HEK293 (cell line): ENCODE data around the gene AQP9.
"Not testable (repeated sequence)": the region's sequence is repeated elsewhere in the genome, so short reads cannot be mapped to it uniquely, and the experiment has no call there.

Source experiments
- CTCF ChIA-PET: fragments of 350-600 bp; formaldehyde crosslinking; extraction: SDS; loops from one replicate; lab custom pipeline; 2021; ENCODE audit warnings: antibody characterized with exemption; lab: Yijun Ruan, JAX
- POLR2A ChIA-PET: fragments of 300-600 bp; formaldehyde crosslinking; extraction: SDS; loops from one replicate; lab custom pipeline; 2020; ENCODE audit warnings: antibody characterized with exemption, inconsistent platforms; lab: Yijun Ruan, JAX
- H3K27ac ChIP-seq: fragments of 200-500 bp; sonication (Bioruptor generic); 2 replicates; pipeline ENCODE4 v1.5.1; 2014; ENCODE audit warnings: low read depth, low read length, control low read depth, inconsistent platforms; ENCODE audit errors: extremely low read depth
- H3K36me3 ChIP-seq, 2 experiments: fragments of 200-500 bp in 1 of 2; sonication (Bioruptor generic) in 1 of 2; 1 replicate in 1 of 2; 2 replicates in 1 of 2; pipeline ENCODE4 v1.5.1; 2014 to 2017; ENCODE audit warnings: inconsistent platforms in 2 of 2, low read length in 2 of 2; ENCODE audit not compliant: control insufficient read depth in 2 of 2, insufficient read depth in 1 of 2
- H3K4me1 ChIP-seq: fragments of 200-500 bp; sonication (Bioruptor generic); 2 replicates; pipeline ENCODE4 v1.5.1; 2014; ENCODE audit warnings: mild to moderate bottlenecking, low read length, inconsistent platforms; ENCODE audit not compliant: control insufficient read depth, insufficient read depth
- H3K4me3 ChIP-seq: 2 replicates; pipeline ENCODE4 v1.5.1; 2011; ENCODE audit warnings: low read depth, mild to moderate bottlenecking, control low read depth, low read length, moderate library complexity
- H3K9me3 ChIP-seq: fragments of 200-500 bp; sonication (Bioruptor generic); 2 replicates; pipeline ENCODE4 v1.5.1; 2014; ENCODE audit warnings: low read depth, low read length, inconsistent platforms; ENCODE audit not compliant: control insufficient read depth, insufficient read depth
- BCL11A ChIP-seq: fragments of 450-650 bp; formaldehyde crosslinking; IDR thresholded peaks from 2 replicates; pipeline ENCODE4 v1.5.1; 2016; ENCODE audit warnings: low read depth, missing biosample characterization, missing genetic modification characterization
- GLIS2 ChIP-seq: fragments of 450-650 bp; formaldehyde crosslinking; IDR thresholded peaks from 2 replicates; pipeline ENCODE4 v1.5.1; 2016; ENCODE audit warnings: missing biosample characterization, missing genetic modification characterization
- HOXA7 ChIP-seq: sonication (generic); formaldehyde crosslinking; IDR thresholded peaks from 2 replicates; pipeline ENCODE4 v1.8.1; 2022; ENCODE audit warnings: missing genetic modification reagents, borderline replicate concordance
- TCF7L2 ChIP-seq: IDR thresholded peaks from 2 replicates; pipeline ENCODE4 v1.6.1; 2011; ENCODE audit warnings: low read depth, mild to moderate bottlenecking, inconsistent platforms, low read length, moderate library complexity, borderline replicate concordance
- ZFHX2 ChIP-seq: fragments of 450-650 bp; formaldehyde crosslinking; conservative IDR thresholded peaks from 2 replicates; pipeline ENCODE4 v1.5.1; 2016; ENCODE audit warnings: missing biosample characterization, missing genetic modification characterization
- ZNF114 ChIP-seq: fragments of 450-650 bp; formaldehyde crosslinking; IDR thresholded peaks from 2 replicates; pipeline ENCODE4 v1.5.0; 2017; ENCODE audit warnings: missing biosample characterization, missing genetic modification characterization
- ZNF169 ChIP-seq: fragments of 450-650 bp; formaldehyde crosslinking; IDR thresholded peaks from 2 replicates; pipeline ENCODE4 v1.5.1; 2016; ENCODE audit warnings: missing biosample characterization, missing genetic modification characterization
- ZNF174 ChIP-seq: fragments of 450-650 bp; formaldehyde crosslinking; IDR thresholded peaks from 2 replicates; pipeline ENCODE4 v1.5.0; 2017; ENCODE audit warnings: missing biosample characterization, mild to moderate bottlenecking, missing genetic modification characterization
- ZNF274 ChIP-seq, 2 experiments: fragments of 200-500 bp in 1 of 2; fragments of 450-650 bp in 1 of 2; sonication (Bioruptor generic) in 1 of 2; formaldehyde crosslinking in 1 of 2; IDR thresholded peaks; 2 replicates each; pipeline versions ENCODE4 v1.5.1 to v1.6.1; 2014 to 2016; ENCODE audit warnings: borderline replicate concordance in 1 of 2, inconsistent platforms in 1 of 2, low read length in 1 of 2, missing biosample characterization in 1 of 2, missing genetic modification characterization in 1 of 2
- ZNF37A ChIP-seq: fragments of 450-650 bp; IDR thresholded peaks from 2 replicates; pipeline ENCODE4 v1.5.1; 2018; ENCODE audit warnings: missing biosample characterization, missing genetic modification characterization
- ZNF514 ChIP-seq: fragments of 450-650 bp; formaldehyde crosslinking; IDR thresholded peaks from 2 replicates; pipeline ENCODE4 v1.5.1; 2016; ENCODE audit warnings: missing biosample characterization, missing genetic modification characterization
- ZNF529 ChIP-seq: fragments of 450-650 bp; formaldehyde crosslinking; IDR thresholded peaks from 2 replicates; pipeline ENCODE4 v1.5.1; 2017; ENCODE audit warnings: missing genetic modification characterization, missing biosample characterization; ENCODE audit not compliant: insufficient replicate concordance
- ZNF560 ChIP-seq: fragments of 450-650 bp; formaldehyde crosslinking; IDR thresholded peaks from 2 replicates; pipeline ENCODE4 v1.5.1; 2017; ENCODE audit warnings: missing biosample characterization, missing genetic modification characterization, borderline replicate concordance
- ZNF621 ChIP-seq: fragments of 450-650 bp; formaldehyde crosslinking; IDR thresholded peaks from 2 replicates; pipeline ENCODE4 v1.5.1; 2017; ENCODE audit warnings: missing biosample characterization, missing genetic modification characterization
- ZNF623 ChIP-seq: fragments of 450-650 bp; formaldehyde crosslinking; IDR thresholded peaks from 2 replicates; pipeline ENCODE4 v1.5.1; 2016; ENCODE audit warnings: missing biosample characterization, missing genetic modification characterization
- ZNF658 ChIP-seq: fragments of 450-650 bp; formaldehyde crosslinking; IDR thresholded peaks from 2 replicates; pipeline ENCODE4; 2016; ENCODE audit warnings: missing biosample characterization, missing genetic modification characterization
- ZNF677 ChIP-seq: fragments of 450-650 bp; IDR thresholded peaks from 2 replicates; pipeline ENCODE4 v1.5.0; 2018; ENCODE audit warnings: missing biosample characterization, mild to moderate bottlenecking, missing genetic modification characterization, moderate library complexity
- ZNF792 ChIP-seq: fragments of 450-650 bp; formaldehyde crosslinking; IDR thresholded peaks from 2 replicates; pipeline ENCODE4 v1.5.1; 2016; ENCODE audit warnings: missing biosample characterization, missing genetic modification characterization
- ZNF830 ChIP-seq: fragments of 450-650 bp; IDR thresholded peaks from 2 replicates; pipeline ENCODE4 v1.5.0; 2018; ENCODE audit warnings: missing biosample characterization, missing genetic modification characterization, low read depth, mild to moderate bottlenecking, moderate library complexity
- TF ChIP-seq, protein P1 (sequence below): fragments of 450-650 bp; formaldehyde crosslinking; IDR thresholded peaks from 2 replicates; pipeline ENCODE4 v1.5.1; 2016; ENCODE audit warnings: missing biosample characterization, missing genetic modification characterization
- TF ChIP-seq, protein P2 (sequence below): fragments of 450-650 bp; formaldehyde crosslinking; IDR thresholded peaks from 2 replicates; pipeline ENCODE4 v1.5.1; 2016; ENCODE audit warnings: missing biosample characterization, missing genetic modification characterization

Gene AQP9

DNA sequence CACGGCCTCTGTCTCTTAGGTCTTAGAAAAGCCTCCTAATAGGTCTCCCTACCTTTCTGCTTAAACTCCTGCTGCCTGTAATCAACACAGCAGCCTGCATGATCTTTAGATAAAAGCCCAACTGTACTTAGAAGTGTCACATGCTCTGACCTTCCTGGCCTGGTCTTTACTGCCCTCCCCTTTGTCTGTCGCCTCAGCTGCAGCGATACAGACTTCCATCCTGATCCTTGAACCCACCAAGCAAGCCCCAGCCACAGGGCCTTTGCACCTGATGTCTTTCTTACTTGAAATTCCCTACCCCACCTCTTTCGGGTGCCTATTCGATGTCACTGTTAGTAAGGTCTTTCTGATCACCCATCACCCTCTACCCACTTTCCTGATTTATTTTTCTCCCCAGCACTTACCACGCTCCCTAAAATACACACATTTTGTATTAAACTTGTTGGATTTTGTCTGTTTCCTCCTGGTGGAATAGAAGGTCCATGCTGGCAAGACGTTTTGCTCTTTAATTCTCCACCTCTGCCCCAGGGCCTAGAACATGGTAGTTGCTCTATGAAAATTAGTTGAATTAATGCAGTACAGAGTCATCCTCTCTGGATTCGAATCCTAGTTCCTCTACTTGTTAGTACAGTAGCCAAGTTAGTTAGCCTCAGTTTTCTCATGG is 51.1 kb downstream of the AQP9 start:
- Histone ChIP-seq H3K4me3 (no peak overlapping the region), H3K9me3 (no peaks in the 10 kb centered on the region), H3K4me1 (no peaks in the 10 kb centered on the region), H3K27ac (no peak overlapping the region), H3K36me3 (no peaks in the 10 kb centered on the region)
- TF ChIP-seq ZNF623 (tag by site-specific recombination) (peak; percentile 49), ZFHX2 (no peak)
- ChIA-PET CTCF (no interaction called here), POLR2A (no interaction called here)

DNA sequence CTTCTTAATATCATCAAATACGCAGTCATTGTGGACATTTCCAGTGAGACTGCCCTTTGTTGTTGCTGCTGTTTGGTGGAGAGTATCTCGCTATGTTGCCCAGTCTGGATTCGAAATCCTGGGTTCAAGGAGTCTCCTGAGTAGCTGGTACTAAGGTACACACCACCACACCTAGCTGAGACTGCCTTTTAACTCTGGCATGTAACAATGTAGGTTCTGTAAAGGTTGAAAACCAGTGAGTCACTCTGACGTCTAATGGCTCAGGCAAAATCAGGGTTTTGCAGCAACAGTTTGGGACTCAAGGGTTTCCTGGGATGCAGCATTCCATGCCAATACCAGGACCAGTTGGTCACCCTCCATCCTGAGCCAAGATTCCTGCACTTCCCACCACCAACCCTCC is 52.2 kb downstream of the AQP9 start:
- Histone ChIP-seq H3K27ac (no peak overlapping the region), H3K4me1 (no peaks in the 10 kb centered on the region), H3K36me3 (no peaks in the 10 kb centered on the region), H3K4me3 (no peak overlapping the region), H3K9me3 (no peaks in the 10 kb centered on the region)
- CTCF ChIA-PET: interaction anchor here (3.2 kb wide), 1 partner anchor 8 kb away, joined by 21 read pairs; no protein-coding TSS in a partner anchor
- POLR2A ChIA-PET: no interaction called here
- no peak for TF ChIP-seq ZNF792 (tag by site-specific recombination)
- TF ChIP-seq ZNF37A (tag by site-specific recombination): no peak
- no peak for TF ChIP-seq ZNF174
- no peak for TF ChIP-seq ZNF114 (tag by site-specific recombination)
- TF ChIP-seq ZNF529 (tag by site-specific recombination): no peak
- no peak for TF ChIP-seq ZNF169 (tag by site-specific recombination)
- no peak for TF ChIP-seq ZNF560 (tag by site-specific recombination)
- TF ChIP-seq GLIS2: no peak
- TF ChIP-seq ZNF514: no peak
- TF ChIP-seq, protein P1, sequence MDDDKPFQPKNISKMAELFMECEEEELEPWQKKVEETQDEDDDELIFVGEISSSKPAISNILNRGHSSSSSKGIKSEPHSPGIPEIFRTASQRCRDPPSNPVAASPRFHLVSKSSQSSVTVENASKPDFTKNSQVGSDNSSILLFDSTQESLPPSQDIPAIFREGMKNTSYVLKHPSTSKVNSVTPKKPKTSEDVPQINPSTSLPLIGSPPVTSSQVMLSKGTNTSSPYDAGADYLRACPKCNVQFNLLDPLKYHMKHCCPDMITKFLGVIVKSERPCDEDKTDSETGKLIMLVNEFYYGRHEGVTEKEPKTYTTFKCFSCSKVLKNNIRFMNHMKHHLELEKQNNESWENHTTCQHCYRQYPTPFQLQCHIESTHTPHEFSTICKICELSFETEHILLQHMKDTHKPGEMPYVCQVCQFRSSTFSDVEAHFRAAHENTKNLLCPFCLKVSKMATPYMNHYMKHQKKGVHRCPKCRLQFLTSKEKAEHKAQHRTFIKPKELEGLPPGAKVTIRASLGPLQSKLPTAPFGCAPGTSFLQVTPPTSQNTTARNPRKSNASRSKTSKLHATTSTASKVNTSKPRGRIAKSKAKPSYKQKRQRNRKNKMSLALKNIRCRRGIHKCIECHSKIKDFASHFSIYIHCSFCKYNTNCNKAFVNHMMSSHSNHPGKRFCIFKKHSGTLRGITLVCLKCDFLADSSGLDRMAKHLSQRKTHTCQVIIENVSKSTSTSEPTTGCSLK (tag by site-specific recombination): no peak
- TF ChIP-seq ZNF621 (tag by site-specific recombination): no peak
- no peak for TF ChIP-seq ZNF677 (tag by site-specific recombination)
- no peak for TF ChIP-seq TCF7L2
- TF ChIP-seq HOXA7 (CRISPR knock-in tag): no peak
- TF ChIP-seq BCL11A (tag by site-specific recombination): no peak
- no peak for TF ChIP-seq ZNF623 (tag by site-specific recombination)
- TF ChIP-seq ZNF658 (tag by site-specific recombination): no peak
- TF ChIP-seq ZNF830: no peak
- TF ChIP-seq, protein P2, sequence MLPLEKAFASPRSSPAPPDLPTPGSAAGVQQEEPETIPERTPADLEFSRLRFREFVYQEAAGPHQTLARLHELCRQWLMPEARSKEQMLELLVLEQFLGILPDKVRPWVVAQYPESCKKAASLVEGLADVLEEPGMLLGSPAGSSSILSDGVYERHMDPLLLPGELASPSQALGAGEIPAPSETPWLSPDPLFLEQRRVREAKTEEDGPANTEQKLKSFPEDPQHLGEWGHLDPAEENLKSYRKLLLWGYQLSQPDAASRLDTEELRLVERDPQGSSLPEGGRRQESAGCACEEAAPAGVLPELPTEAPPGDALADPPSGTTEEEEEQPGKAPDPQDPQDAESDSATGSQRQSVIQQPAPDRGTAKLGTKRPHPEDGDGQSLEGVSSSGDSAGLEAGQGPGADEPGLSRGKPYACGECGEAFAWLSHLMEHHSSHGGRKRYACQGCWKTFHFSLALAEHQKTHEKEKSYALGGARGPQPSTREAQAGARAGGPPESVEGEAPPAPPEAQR: no peak
- TF ChIP-seq ZNF274 (IDR thresholded peaks at IDR 0.05; ENCODE audit: low read length): no peak
- no peak for TF ChIP-seq ZNF274 (tag by site-specific recombination; IDR thresholded peaks at IDR 0.05; ENCODE audit: borderline replicate concordance)
- TF ChIP-seq, all 188 proteins: peak for 0

DNA sequence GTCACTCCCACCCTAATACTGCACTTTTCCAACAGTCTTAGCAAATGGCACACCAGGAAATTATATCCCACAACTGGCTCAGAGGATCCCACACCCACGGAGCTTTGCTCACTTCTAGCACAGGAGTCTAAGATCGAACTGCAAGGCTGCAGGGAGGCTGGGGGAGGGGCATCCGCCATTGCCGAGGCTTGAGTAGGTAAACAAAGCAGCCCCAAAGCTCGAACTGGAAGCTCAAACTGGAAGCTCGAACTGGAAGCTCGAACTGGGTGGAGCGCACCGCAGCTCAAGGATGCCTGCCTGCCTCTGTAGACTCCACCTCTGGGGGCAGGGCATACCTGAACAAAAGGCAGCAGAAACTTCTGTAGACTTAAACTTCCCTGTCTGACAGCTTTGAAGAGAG is 55.5 kb downstream of the AQP9 start:
- CTCF ChIA-PET: interaction anchor here (3.2 kb wide), 1 partner anchor 11 kb away, joined by 21 read pairs; no protein-coding TSS in a partner anchor
- H3K36me3 ChIP-seq, H3K9me3 ChIP-seq: not testable (repeated sequence)

More for the DNA sequence above, 55.5 kb downstream of the AQP9 start:
- H3K27ac ChIP-seq, H3K4me3 ChIP-seq, H3K4me1 ChIP-seq, POLR2A ChIA-PET: not testable (repeated sequence)
